Naive thymus-derived CD4-positive, alpha-beta T cell (primary cell): ENCODE results near the gene CCDC159. TPM values are rescaled to one million over a fixed set of nuclear protein-coding genes. Genes with fewer than 3 reads are reported as not detected.

Experiments
- ATAC-seq: fragments of 150-1000 bp; cut with Tn5 transposase; 2 replicates; pipeline ENCODE4 v1.10.0; 2021; ENCODE audit warnings: mild to moderate bottlenecking, moderate library complexity
- CTCF ChIA-PET: fragments of 350-600 bp; sonication (Branson Sonifier 250); formaldehyde crosslinking; loops from one replicate; lab custom pipeline; 2021; ENCODE audit warnings: antibody characterized with exemption; lab: Charles Lee
- POLR2A ChIA-PET: fragments of 350-600 bp; sonication (Branson Sonifier 250); formaldehyde crosslinking; loops from one replicate; lab custom pipeline; 2021; ENCODE audit warnings: antibody characterized with exemption, inconsistent platforms; lab: Charles Lee
- DNase-seq, 9 donors: peaks; one replicate each; pipeline versions ENCODE4 v3.0.0 to v3.0.0-alpha.2; 2020 to 2022; ENCODE audit warnings: mixed read lengths in 1 of 9
- H3K27ac ChIP-seq: one replicate; pipeline ENCODE4 v1.7.0; 2013; ENCODE audit warnings: mild to moderate bottlenecking, low read depth, low read length, moderate library complexity
- H3K27me3 ChIP-seq, 2 donors: one replicate each; pipeline ENCODE4 v1.7.0; 2013; ENCODE audit warnings: low read length in 2 of 2, mild to moderate bottlenecking in 2 of 2, moderate library complexity in 2 of 2; ENCODE audit not compliant: control insufficient read depth in 2 of 2, insufficient read depth in 2 of 2
- H3K36me3 ChIP-seq, 3 experiments: 1 replicate in 2 of 3; 2 replicates in 1 of 3; pipeline ENCODE4 v1.7.0; 2013; ENCODE audit warnings: low read length in 3 of 3, mild to moderate bottlenecking in 3 of 3, moderate library complexity in 1 of 3; ENCODE audit not compliant: insufficient read depth in 3 of 3, control insufficient read depth in 2 of 3
- H3K4me1 ChIP-seq, 2 donors: one replicate each; pipeline ENCODE4 v1.7.0; 2013; ENCODE audit warnings: low read length in 2 of 2, mild to moderate bottlenecking in 2 of 2, moderate library complexity in 1 of 2; ENCODE audit not compliant: control insufficient read depth in 2 of 2, insufficient read depth in 2 of 2
- H3K4me3 ChIP-seq: 2 replicates; pipeline ENCODE4 v1.7.0; 2013; ENCODE audit warnings: mild to moderate bottlenecking, low read length
- H3K9me3 ChIP-seq, 3 experiments: 1 replicate in 2 of 3; 2 replicates in 1 of 3; pipeline ENCODE4 v1.7.0; 2013; ENCODE audit warnings: low read length in 3 of 3; ENCODE audit not compliant: control insufficient read depth in 2 of 3
- H3K27ac Mint-ChIP-seq, 9 donors: one replicate each; pipeline ENCODE4 v1.8.0; 2020 to 2022; ENCODE audit warnings: mixed read lengths in 9 of 9, mild to moderate bottlenecking in 8 of 9, moderate library complexity in 5 of 9, inconsistent platforms in 2 of 9
- H3K27me3 Mint-ChIP-seq, 5 donors: one replicate each; pipeline ENCODE4 v1.8.0; 2021 to 2022; ENCODE audit warnings: mixed read lengths in 5 of 5, mild to moderate bottlenecking in 1 of 5
- H3K36me3 Mint-ChIP-seq, 5 donors: one replicate each; pipeline ENCODE4 v1.8.0; 2020 to 2022; ENCODE audit warnings: mixed read lengths in 5 of 5, mild to moderate bottlenecking in 3 of 5, inconsistent platforms in 1 of 5
- H3K4me1 Mint-ChIP-seq, 7 donors: one replicate each; pipeline ENCODE4 v1.8.0; 2020 to 2022; ENCODE audit warnings: mixed read lengths in 7 of 7, mild to moderate bottlenecking in 3 of 7, inconsistent platforms in 1 of 7
- H3K4me3 Mint-ChIP-seq, 10 donors: one replicate each; pipeline ENCODE4 v1.8.0; 2020 to 2022; ENCODE audit warnings: mild to moderate bottlenecking in 10 of 10, mixed read lengths in 10 of 10, moderate library complexity in 6 of 10, inconsistent platforms in 2 of 10
- H3K9me3 Mint-ChIP-seq, 11 donors: one replicate each; pipeline ENCODE4 v1.8.0; 2020 to 2022; ENCODE audit warnings: mixed read lengths in 11 of 11, mild to moderate bottlenecking in 4 of 11, inconsistent platforms in 1 of 11, moderate library complexity in 1 of 11
- intact Hi-C, 2 donors: fragments of 100-400 bp; cut with micrococcal nuclease; formaldehyde crosslinking; loops; one replicate each; pipeline ENCODE4 v1.15.1; 2023
- polyA plus RNA-seq, 2 donors: library from polyadenylated mRNA; unstranded; fragments of 300-500 nt; fragmentation: Illumina TruSeq; gene quantifications; one replicate each; pipeline ENCODE4 v1.2.3, GENCODE V29; 2021
- total RNA-seq, 6 experiments: library from RNA in 5 of 6; stranded (reverse) in 5 of 6; gene quantifications; 1 replicate in 5 of 6; 2 replicates in 1 of 6; pipeline ENCODE4 v1.2.3 and lab custom pipeline; 2021 to 2026

CCDC159 gene
- total and polyA plus RNA-seq, 7 experiments from 2014 or later = 10.0 to 87.4 (median 57.5) TPM

GRCh38 chr19:11390359-11390758 lies 44.0 kb downstream of the CCDC159 start:
- H3K36me3 ChIP-seq = no peaks in the 10 kb centered on the region
- no peak overlapping the region for H3K4me3 ChIP-seq
- ChIA-PET POLR2A (no interaction called here), CTCF (interaction anchor here (0.6 to 1.9 kb wide), 3 partner anchors 7 to 39 kb away, joined by 3 to 7 read pairs (median 6); no protein-coding TSS in a partner anchor)
- H3K27me3 ChIP-seq = no peaks in the 10 kb centered on the region
- H3K4me1 Mint-ChIP-seq = peaks cover 3 to 15% (median 9%) of the 10 kb centered on the region in 7 donors
- peaks cover 0 to 5% (median 0%) of the 10 kb centered on the region in 3 experiments for H3K9me3 ChIP-seq
- peaks cover 0 to 13% (median 4%) of the 10 kb centered on the region in 5 donors for H3K27me3 Mint-ChIP-seq
- no peak overlapping the region for H3K4me3 Mint-ChIP-seq
- peaks cover 0 to 7% of the 10 kb centered on the region in 2 donors for H3K4me1 ChIP-seq
- H3K27ac ChIP-seq = no peak overlapping the region
- intact Hi-C loops = no loop called here
- ATAC-seq (no peak), DNase-seq (no peak)
- no peak overlapping the region for H3K27ac Mint-ChIP-seq
- peaks cover 0 to 6% (median 0%) of the 10 kb centered on the region in 5 donors for H3K36me3 Mint-ChIP-seq
- H3K9me3 Mint-ChIP-seq = peaks cover 0 to 8% (median 1%) of the 10 kb centered on the region in 11 donors

- Histone ChIP-seq H3K4me1 (peaks cover 0 to 7% of the 10 kb centered on the region in 2 donors), H3K27ac (no peak overlapping the region), H3K4me3 (no peak overlapping the region), H3K36me3 (no peaks in the 10 kb centered on the region), H3K9me3 (peaks cover 0 to 5% (median 0%) of the 10 kb centered on the region in 3 experiments), H3K27me3 (no peaks in the 10 kb centered on the region)
- intact Hi-C loops = no loop called here
- Mint-ChIP-seq H3K4me3 (no peak overlapping the region), H3K4me1 (peaks cover 6 to 15% (median 9%) of the 10 kb centered on the region in 7 donors), H3K27me3 (peaks cover 0 to 14% (median 4%) of the 10 kb centered on the region in 5 donors), H3K36me3 (peaks cover 0 to 7% (median 0%) of the 10 kb centered on the region in 5 donors), H3K27ac (no peak overlapping the region), H3K9me3 (peaks cover 0 to 8% (median 1%) of the 10 kb centered on the region in 11 donors)
- DNase-seq (no peak), ATAC-seq (no peak)
- ChIA-PET POLR2A (no interaction called here), CTCF (interaction anchor here (0.6 to 1.9 kb wide), 4 partner anchors 8 to 44 kb away, joined by 3 to 7 read pairs (median 4); partner anchors contain the start of genes ODAD3 and PRKCSH)
Observed at GRCh38 chr19:11390933-11391680, 44.8 kb downstream of the CCDC159 start.

- Histone ChIP-seq H3K4me3 (no peak overlapping the region), H3K36me3 (no peaks in the 10 kb centered on the region), H3K4me1 (no peaks in the 10 kb centered on the region), H3K9me3 (no peaks in the 10 kb centered on the region), H3K27me3 (no peaks in the 10 kb centered on the region), H3K27ac (no peak overlapping the region)
- ATAC-seq (no peak), DNase-seq (no peak)
- intact Hi-C loops = no loop called here
- H3K27me3 Mint-ChIP-seq = peaks cover 0 to 11% (median 4%) of the 10 kb centered on the region in 5 donors
- CTCF ChIA-PET = no interaction called here
- peaks cover 0 to 3% (median 0%) of the 10 kb centered on the region in 5 donors for H3K36me3 Mint-ChIP-seq
- POLR2A ChIA-PET = no interaction called here
- H3K4me1 Mint-ChIP-seq = peaks cover 0 to 11% (median 5%) of the 10 kb centered on the region in 7 donors
- no peak overlapping the region for H3K27ac Mint-ChIP-seq
- peaks cover 0 to 1% (median 0%) of the 10 kb centered on the region in 11 donors for H3K9me3 Mint-ChIP-seq
- H3K4me3 Mint-ChIP-seq = no peak overlapping the region
Observed at GRCh38 chr19:11397089-11397610, 50.8 kb downstream of the CCDC159 start.

GRCh38 chr19:11399667-11400066 lies 53.3 kb downstream of the CCDC159 start:
- ATAC-seq (no peak), DNase-seq (no peak)
- peaks cover 0 to 6% (median 0%) of the 10 kb centered on the region in 7 donors for H3K4me1 Mint-ChIP-seq
- POLR2A ChIA-PET = interaction anchor here (0.6 kb wide), 1 partner anchor 394 kb away, joined by 3 read pairs; no protein-coding TSS in a partner anchor
- H3K36me3 Mint-ChIP-seq = peaks cover 0 to 3% (median 0%) of the 10 kb centered on the region in 5 donors
- no peaks in the 10 kb centered on the region for H3K4me1 ChIP-seq
- CTCF ChIA-PET = no interaction called here
- no peak overlapping the region for H3K27ac Mint-ChIP-seq
- H3K9me3 Mint-ChIP-seq = peaks cover 0 to 1% (median 0%) of the 10 kb centered on the region in 11 donors
- no peaks in the 10 kb centered on the region for H3K27me3 ChIP-seq
- H3K36me3 ChIP-seq = no peaks in the 10 kb centered on the region
- H3K4me3 ChIP-seq = no peak overlapping the region
- H3K27me3 Mint-ChIP-seq = peaks cover 0 to 10% (median 4%) of the 10 kb centered on the region in 5 donors
- no peaks in the 10 kb centered on the region for H3K9me3 ChIP-seq
- no peak overlapping the region for H3K4me3 Mint-ChIP-seq
- intact Hi-C loops = no loop called here
- no peak overlapping the region for H3K27ac ChIP-seq

- Mint-ChIP-seq H3K27me3 (peaks cover 0 to 11% (median 0%) of the 10 kb centered on the region in 5 donors), H3K4me3 (no peak overlapping the region), H3K4me1 (peaks cover 0 to 3% (median 0%) of the 10 kb centered on the region in 7 donors), H3K9me3 (peaks cover 0 to 1% (median 0%) of the 10 kb centered on the region in 11 donors), H3K36me3 (no peaks in the 10 kb centered on the region), H3K27ac (no peak overlapping the region)
- DNase-seq (no peak), ATAC-seq (no peak)
- H3K9me3 ChIP-seq = no peaks in the 10 kb centered on the region
- no peak overlapping the region for H3K4me3 ChIP-seq
- H3K27ac ChIP-seq = no peak overlapping the region
- ChIA-PET CTCF (no interaction called here), POLR2A (interaction anchor here (0.6 kb wide), 1 partner anchor 152 kb away, joined by 6 read pairs; no protein-coding TSS in a partner anchor)
- no peaks in the 10 kb centered on the region for H3K36me3 ChIP-seq
- H3K4me1 ChIP-seq = no peaks in the 10 kb centered on the region
- no peaks in the 10 kb centered on the region for H3K27me3 ChIP-seq
- intact Hi-C loops = no loop called here
Observed at GRCh38 chr19:11400798-11401197, 54.5 kb downstream of the CCDC159 start.

GRCh38 chr19:11401808-11402543 lies 55.7 kb downstream of the CCDC159 start:
- peaks cover 0 to 1% (median 0%) of the 10 kb centered on the region in 11 donors for H3K9me3 Mint-ChIP-seq
- H3K9me3 ChIP-seq = no peaks in the 10 kb centered on the region
- no peaks in the 10 kb centered on the region for H3K36me3 Mint-ChIP-seq
- H3K27ac ChIP-seq = no peak overlapping the region
- ChIA-PET CTCF (no interaction called here), POLR2A (interaction anchor here (0.6 kb wide), 1 partner anchor 8 kb away, joined by 3 read pairs; no protein-coding TSS in a partner anchor)
- no peak overlapping the region for H3K4me3 ChIP-seq
- H3K4me3 Mint-ChIP-seq = no peak overlapping the region
- intact Hi-C loops = no loop called here
- peaks cover 0 to 5% (median 0%) of the 10 kb centered on the region in 7 donors for H3K4me1 Mint-ChIP-seq
- DNase-seq = no peak
- H3K27me3 Mint-ChIP-seq = peaks cover 0 to 14% (median under 1%) of the 10 kb centered on the region in 5 donors
- H3K4me1 ChIP-seq = no peaks in the 10 kb centered on the region
- no peak for ATAC-seq
- H3K27ac Mint-ChIP-seq = no peak overlapping the region
- H3K27me3 ChIP-seq = no peaks in the 10 kb centered on the region
- no peaks in the 10 kb centered on the region for H3K36me3 ChIP-seq
